SH-SY5Y (cell line): Measurements from ENCODE around the gene HDDC2.

Experiments
- GATA2 ChIP-seq: IDR thresholded peaks from 2 replicates; pipeline ENCODE4 v1.6.1; 2011; ENCODE audit warnings: mild to moderate bottlenecking, low read depth, low read length
- GATA3 ChIP-seq: IDR thresholded peaks from 2 replicates; pipeline ENCODE4 v1.6.1; 2011; ENCODE audit warnings: low read depth, mild to moderate bottlenecking, low read length, moderate library complexity

GRCh38 chr6:125271486-125272159, 30.1 kb downstream of the HDDC2 start:
- TF ChIP-seq GATA2 (no peak), GATA3 (no peak)
